ENCODE data around the gene ADAMTS18. TPM values are rescaled to one million over a fixed set of nuclear protein-coding genes. Genes with fewer than 3 reads are reported as not detected.

Gene ADAMTS18
- polyA plus RNA-seq, 3 donors from 2014 or later: not detected

- peaks cover 4 to 11% (median 6%) of the 10 kb centered on the region in 3 donors for H3K27me3 Mint-ChIP-seq (ENCODE audit: low read depth in 3 of 3)
- H3K36me3 Mint-ChIP-seq: no peaks in the 10 kb centered on the region
- DNase-seq: no peak
- no peaks in the 10 kb centered on the region for H3K9me3 Mint-ChIP-seq
- no peaks in the 10 kb centered on the region for H3K4me1 Mint-ChIP-seq
- no peak overlapping the region for H3K27ac Mint-ChIP-seq
- no peak overlapping the region for H3K4me3 Mint-ChIP-seq
These were observed 14.4 kb upstream of the ADAMTS18 start for GRCh38 chr16:77449208-77449607.

GRCh38 chr16:77445324-77445723 lies 10.5 kb upstream of the ADAMTS18 start:
- no peaks in the 10 kb centered on the region for H3K4me1 Mint-ChIP-seq
- H3K27me3 Mint-ChIP-seq (ENCODE audit: low read depth in 3 of 3): peaks cover 6 to 12% (median 7%) of the 10 kb centered on the region in 3 donors
- no peak overlapping the region for H3K4me3 Mint-ChIP-seq
- H3K27ac Mint-ChIP-seq: no peak overlapping the region
- DNase-seq: no peak
- H3K36me3 Mint-ChIP-seq: no peaks in the 10 kb centered on the region
- no peaks in the 10 kb centered on the region for H3K9me3 Mint-ChIP-seq

GRCh38 chr16:77444147-77444460 lies 9.3 kb upstream of the ADAMTS18 start:
- H3K4me3 Mint-ChIP-seq: no peak overlapping the region
- H3K27ac Mint-ChIP-seq: no peak overlapping the region
- H3K9me3 Mint-ChIP-seq: no peaks in the 10 kb centered on the region
- no peak for DNase-seq
- no peaks in the 10 kb centered on the region for H3K4me1 Mint-ChIP-seq
- peaks cover 3 to 13% (median 6%) of the 10 kb centered on the region in 3 donors for H3K27me3 Mint-ChIP-seq (ENCODE audit: low read depth in 3 of 3)
- H3K36me3 Mint-ChIP-seq: no peaks in the 10 kb centered on the region

GRCh38 chr16:77443357-77444146 lies 8.7 kb upstream of the ADAMTS18 start:
- Mint-ChIP-seq H3K9me3 (no peaks in the 10 kb centered on the region), H3K36me3 (no peaks in the 10 kb centered on the region), H3K27ac (no peak overlapping the region), H3K4me3 (no peak overlapping the region), H3K27me3 (ENCODE audit: low read depth in 3 of 3) (peaks cover 3 to 11% (median 6%) of the 10 kb centered on the region in 3 donors), H3K4me1 (no peaks in the 10 kb centered on the region)
- DNase-seq: no peak

- Mint-ChIP-seq H3K4me3 (no peak overlapping the region), H3K9me3 (no peaks in the 10 kb centered on the region), H3K27ac (no peak overlapping the region), H3K4me1 (no peaks in the 10 kb centered on the region), H3K27me3 (ENCODE audit: low read depth in 3 of 3) (peaks cover 5 to 11% (median 6%) of the 10 kb centered on the region in 3 donors), H3K36me3 (no peaks in the 10 kb centered on the region)
- no peak for DNase-seq
These were observed 7.2 kb upstream of the ADAMTS18 start for GRCh38 chr16:77442078-77442477.

- Mint-ChIP-seq H3K27me3 (ENCODE audit: low read depth in 3 of 3) (peaks cover 3 to 15% (median 6%) of the 10 kb centered on the region in 3 donors), H3K36me3 (no peaks in the 10 kb centered on the region), H3K9me3 (no peaks in the 10 kb centered on the region), H3K27ac (no peak overlapping the region), H3K4me3 (no peak overlapping the region), H3K4me1 (no peaks in the 10 kb centered on the region)
- DNase-seq: no peak
These were observed 4.3 kb upstream of the ADAMTS18 start for GRCh38 chr16:77439106-77439505.

GRCh38 chr16:77437859-77438258 lies 3.0 kb upstream of the ADAMTS18 start:
- H3K9me3 Mint-ChIP-seq: no peaks in the 10 kb centered on the region
- DNase-seq: no peak
- no peak overlapping the region for H3K27ac Mint-ChIP-seq
- H3K4me3 Mint-ChIP-seq: no peak overlapping the region
- H3K27me3 Mint-ChIP-seq (ENCODE audit: low read depth in 3 of 3): peaks cover 8 to 18% (median 9%) of the 10 kb centered on the region in 3 donors
- H3K36me3 Mint-ChIP-seq: peaks cover 0 to 3% (median 0%) of the 10 kb centered on the region in 3 donors
- no peaks in the 10 kb centered on the region for H3K4me1 Mint-ChIP-seq

- Mint-ChIP-seq H3K4me3 (no peak overlapping the region), H3K27ac (no peak overlapping the region), H3K9me3 (no peaks in the 10 kb centered on the region), H3K27me3 (ENCODE audit: low read depth in 3 of 3) (peaks cover 5 to 18% (median 9%) of the 10 kb centered on the region in 3 donors), H3K36me3 (peaks cover 0 to 3% (median 0%) of the 10 kb centered on the region in 3 donors), H3K4me1 (no peaks in the 10 kb centered on the region)
- DNase-seq: no peak
These were observed 512 bp upstream of the ADAMTS18 start for GRCh38 chr16:77435272-77435820.

GRCh38 chr16:77434022-77434529 lies 758 bp downstream of the ADAMTS18 start:
- no peak overlapping the region for H3K27ac Mint-ChIP-seq
- DNase-seq: no peak
- H3K36me3 Mint-ChIP-seq: peaks cover 0 to 3% (median 0%) of the 10 kb centered on the region in 3 donors
- no peaks in the 10 kb centered on the region for H3K9me3 Mint-ChIP-seq
- H3K4me1 Mint-ChIP-seq: no peaks in the 10 kb centered on the region
- peaks cover 5 to 18% (median 9%) of the 10 kb centered on the region in 3 donors for H3K27me3 Mint-ChIP-seq (ENCODE audit: low read depth in 3 of 3)
- no peak overlapping the region for H3K4me3 Mint-ChIP-seq

GRCh38 chr16:77433146-77433545 lies 1.7 kb downstream of the ADAMTS18 start:
- H3K9me3 Mint-ChIP-seq: no peaks in the 10 kb centered on the region

GRCh38 chr16:77432264-77432663 lies 2.6 kb downstream of the ADAMTS18 start:
- Mint-ChIP-seq H3K4me3 (no peak overlapping the region), H3K36me3 (peaks cover 0 to 3% (median 0%) of the 10 kb centered on the region in 3 donors), H3K9me3 (no peaks in the 10 kb centered on the region), H3K4me1 (no peaks in the 10 kb centered on the region), H3K27ac (no peak overlapping the region), H3K27me3 (ENCODE audit: low read depth in 3 of 3) (peaks cover 4 to 17% (median 9%) of the 10 kb centered on the region in 3 donors)
- DNase-seq: no peak

More at GRCh38 chr16:77433146-77433545, 1.7 kb downstream of the ADAMTS18 start:
- Mint-ChIP-seq H3K4me1 (no peaks in the 10 kb centered on the region), H3K27ac (no peak overlapping the region), H3K36me3 (peaks cover 0 to 3% (median 0%) of the 10 kb centered on the region in 3 donors), H3K27me3 (ENCODE audit: low read depth in 3 of 3) (peaks cover 5 to 18% (median 9%) of the 10 kb centered on the region in 3 donors), H3K4me3 (no peak overlapping the region)
- no peak for DNase-seq

- Mint-ChIP-seq H3K27me3 (ENCODE audit: low read depth in 3 of 3) (peaks cover 2 to 10% (median 8%) of the 10 kb centered on the region in 3 donors), H3K36me3 (peaks cover 0 to 3% (median 0%) of the 10 kb centered on the region in 3 donors), H3K4me1 (no peaks in the 10 kb centered on the region), H3K27ac (no peak overlapping the region), H3K4me3 (no peak overlapping the region), H3K9me3 (peaks cover 0 to 2% (median 0%) of the 10 kb centered on the region in 6 donors)
- DNase-seq: no peak
These were observed 3.8 kb downstream of the ADAMTS18 start for GRCh38 chr16:77430787-77431585.

- no peak for DNase-seq
- Mint-ChIP-seq H3K9me3 (peaks cover 0 to 2% (median 0%) of the 10 kb centered on the region in 6 donors), H3K27me3 (ENCODE audit: low read depth in 3 of 3) (peaks cover 4 to 8% (median 5%) of the 10 kb centered on the region in 3 donors), H3K36me3 (peaks cover 0 to 3% (median 0%) of the 10 kb centered on the region in 3 donors), H3K4me1 (no peaks in the 10 kb centered on the region), H3K27ac (no peak overlapping the region), H3K4me3 (no peak overlapping the region)
These were observed 4.5 kb downstream of the ADAMTS18 start for GRCh38 chr16:77430360-77430759.
